A549 (cell line): Measurements from ENCODE around the gene PDE4D.

Experiments used
- CTCF ChIP-seq: fragments of >200 bp; sonication (Bioruptor Twin); formaldehyde crosslinking; IDR thresholded peaks from 3 replicates; pipeline ENCODE4 v1.5.1; 2016
- ESRRA ChIP-seq: fragments of 150-350 bp; IDR thresholded peaks from 2 replicates; pipeline ENCODE4 v1.6.1; 2014; ENCODE audit warnings: mild to moderate bottlenecking, low read length, borderline replicate concordance
- FOSL2 ChIP-seq, 2 experiments: fragments of 450-650 bp in 1 of 2; fragments of >200 bp in 1 of 2; sonication (Bioruptor Twin) in 1 of 2; formaldehyde crosslinking; IDR thresholded peaks; 2 replicates each; pipeline versions ENCODE4 v1.5.0 to v1.6.1; 2016 to 2020; ENCODE audit warnings: mild to moderate bottlenecking in 1 of 2, moderate library complexity in 1 of 2
- TP53 ChIP-seq: fragments of 250-450 bp; sonication (Bioruptor Pico); IDR thresholded peaks from 2 replicates; pipeline ENCODE4 v1.5.0; 2021; ENCODE audit warnings: mild to moderate bottlenecking, moderate library complexity
- TF ChIP-seq, protein P1 (sequence below): fragments of 200-600 bp; sonication (generic); IDR thresholded peaks from 2 replicates; pipeline ENCODE4 v1.6.1; 2016; ENCODE audit warnings: antibody characterized with exemption, mild to moderate bottlenecking, moderate library complexity

- TF ChIP-seq CTCF = no peak
- TF ChIP-seq, protein P1, sequence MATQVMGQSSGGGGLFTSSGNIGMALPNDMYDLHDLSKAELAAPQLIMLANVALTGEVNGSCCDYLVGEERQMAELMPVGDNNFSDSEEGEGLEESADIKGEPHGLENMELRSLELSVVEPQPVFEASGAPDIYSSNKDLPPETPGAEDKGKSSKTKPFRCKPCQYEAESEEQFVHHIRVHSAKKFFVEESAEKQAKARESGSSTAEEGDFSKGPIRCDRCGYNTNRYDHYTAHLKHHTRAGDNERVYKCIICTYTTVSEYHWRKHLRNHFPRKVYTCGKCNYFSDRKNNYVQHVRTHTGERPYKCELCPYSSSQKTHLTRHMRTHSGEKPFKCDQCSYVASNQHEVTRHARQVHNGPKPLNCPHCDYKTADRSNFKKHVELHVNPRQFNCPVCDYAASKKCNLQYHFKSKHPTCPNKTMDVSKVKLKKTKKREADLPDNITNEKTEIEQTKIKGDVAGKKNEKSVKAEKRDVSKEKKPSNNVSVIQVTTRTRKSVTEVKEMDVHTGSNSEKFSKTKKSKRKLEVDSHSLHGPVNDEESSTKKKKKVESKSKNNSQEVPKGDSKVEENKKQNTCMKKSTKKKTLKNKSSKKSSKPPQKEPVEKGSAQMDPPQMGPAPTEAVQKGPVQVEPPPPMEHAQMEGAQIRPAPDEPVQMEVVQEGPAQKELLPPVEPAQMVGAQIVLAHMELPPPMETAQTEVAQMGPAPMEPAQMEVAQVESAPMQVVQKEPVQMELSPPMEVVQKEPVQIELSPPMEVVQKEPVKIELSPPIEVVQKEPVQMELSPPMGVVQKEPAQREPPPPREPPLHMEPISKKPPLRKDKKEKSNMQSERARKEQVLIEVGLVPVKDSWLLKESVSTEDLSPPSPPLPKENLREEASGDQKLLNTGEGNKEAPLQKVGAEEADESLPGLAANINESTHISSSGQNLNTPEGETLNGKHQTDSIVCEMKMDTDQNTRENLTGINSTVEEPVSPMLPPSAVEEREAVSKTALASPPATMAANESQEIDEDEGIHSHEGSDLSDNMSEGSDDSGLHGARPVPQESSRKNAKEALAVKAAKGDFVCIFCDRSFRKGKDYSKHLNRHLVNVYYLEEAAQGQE = no peak
- no peak for TF ChIP-seq TP53 (CRISPR knock-in tag)
- TF ChIP-seq ESRRA = no peak
- no peak for TF ChIP-seq FOSL2 (IDR thresholded peaks at IDR 0.05)
- no peak for TF ChIP-seq FOSL2 (CRISPR knock-in tag; IDR thresholded peaks at IDR 0.05)
These were observed 970.2 kb downstream of the PDE4D start for GRCh38 chr5:58923355-58923754.
